GM23338 (cell line): ENCODE results near the gene RCOR3. TPM values are rescaled to one million over a fixed set of nuclear protein-coding genes. Genes with fewer than 3 reads are reported as not detected.
"Not testable (repeated sequence)": the region's sequence is repeated elsewhere in the genome, so short reads cannot be mapped to it uniquely, and the experiment has no call there.

Experiments
- ATAC-seq: fragments of 200-7000 bp; cut with Tn5 transposase; 3 replicates; pipeline ENCODE4 v1.9.1; 2020
- DNase-seq: peaks from one replicate; pipeline ENCODE4 v3.0.0-alpha.2; 2015; ENCODE audit warnings: low spot score
- H2AFZ ChIP-seq: fragments of 200-600 bp; sonication (generic); 2 replicates; pipeline ENCODE4 v1.8.0; 2016; ENCODE audit warnings: antibody characterized with exemption, mild to moderate bottlenecking, moderate library complexity
- H3F3A ChIP-seq: fragments of 200-600 bp; sonication (generic); replicated peaks from 2 replicates; pipeline ENCODE4 v1.8.0; 2017; ENCODE audit warnings: antibody characterized with exemption, mixed run types, low read depth
- H3K27ac ChIP-seq: fragments of 200-600 bp; sonication (generic); 2 replicates; pipeline ENCODE4 v1.6.1; 2016; ENCODE audit warnings: low read depth
- H3K27me3 ChIP-seq: fragments of 200-600 bp; sonication (generic); 2 replicates; pipeline ENCODE4 v1.8.0; 2016; ENCODE audit warnings: mild to moderate bottlenecking, mixed run types, moderate library complexity; ENCODE audit not compliant: insufficient read depth
- H3K36me3 ChIP-seq: fragments of 200-600 bp; sonication (generic); 2 replicates; pipeline ENCODE4 v1.8.0; 2016; ENCODE audit warnings: mild to moderate bottlenecking; ENCODE audit not compliant: insufficient read depth
- H3K4me1 ChIP-seq: fragments of 200-600 bp; sonication (generic); 2 replicates; pipeline ENCODE4 v1.8.0; 2016; ENCODE audit warnings: mild to moderate bottlenecking, moderate library complexity; ENCODE audit not compliant: insufficient read depth
- H3K4me2 ChIP-seq: fragments of 200-600 bp; sonication (generic); 2 replicates; pipeline ENCODE4 v1.7.1; 2017; ENCODE audit warnings: mixed run types
- H3K4me3 ChIP-seq: fragments of 200-600 bp; sonication (generic); 2 replicates; pipeline ENCODE4 v1.6.1; 2016; ENCODE audit warnings: mixed run types
- H3K79me2 ChIP-seq: fragments of 200-600 bp; sonication (generic); replicated peaks from 2 replicates; pipeline ENCODE4 v1.8.0; 2017; ENCODE audit warnings: mild to moderate bottlenecking; ENCODE audit not compliant: insufficient read depth
- H3K9me2 ChIP-seq: fragments of 200-600 bp; sonication (generic); 2 replicates; pipeline ENCODE4 v1.8.0; 2017; ENCODE audit not compliant: insufficient read depth
- H4K20me1 ChIP-seq: fragments of 200-600 bp; sonication (generic); replicated peaks from 2 replicates; pipeline ENCODE4 v1.8.0; 2017; ENCODE audit warnings: mild to moderate bottlenecking; ENCODE audit not compliant: insufficient read depth
- H3K27ac Mint-ChIP-seq: 2 replicates; pipeline ENCODE4 v1.8.0; 2020; ENCODE audit warnings: inconsistent platforms, mild to moderate bottlenecking, moderate library complexity, mixed read lengths
- H3K27me3 Mint-ChIP-seq: 3 replicates; pipeline ENCODE4 v1.8.0; 2022; ENCODE audit warnings: low read depth, mild to moderate bottlenecking, moderate library complexity, mixed read lengths, inconsistent platforms; ENCODE audit not compliant: insufficient read depth, poor library complexity
- H3K36me3 Mint-ChIP-seq: 3 replicates; pipeline ENCODE4 v1.8.0; 2021; ENCODE audit warnings: low read depth, mild to moderate bottlenecking, inconsistent platforms, moderate library complexity, mixed read lengths
- H3K4me1 Mint-ChIP-seq: 3 replicates; pipeline ENCODE4 v1.8.0; 2020; ENCODE audit warnings: mild to moderate bottlenecking, inconsistent platforms, mixed read lengths
- H3K4me3 Mint-ChIP-seq: 3 replicates; pipeline ENCODE4 v1.8.0; 2021; ENCODE audit warnings: moderate library complexity, mild to moderate bottlenecking, inconsistent platforms, mixed read lengths
- H3K9me3 Mint-ChIP-seq: 3 replicates; pipeline ENCODE4 v1.8.0; 2020; ENCODE audit warnings: moderate library complexity, mild to moderate bottlenecking, inconsistent platforms, mixed read lengths
- ETS1 ChIP-seq: IDR thresholded peaks from 2 replicates; pipeline ENCODE4 v1.6.1; 2016; ENCODE audit warnings: antibody characterized with exemption
- EZH2 ChIP-seq: fragments of 200-600 bp; sonication (generic); IDR thresholded peaks from one replicate; pipeline ENCODE4 v1.8.0; 2017; ENCODE audit warnings: antibody characterized with exemption, mild to moderate bottlenecking, low read depth; ENCODE audit not compliant: unreplicated experiment
- JUNB ChIP-seq: IDR thresholded peaks from one replicate; pipeline ENCODE4 v1.6.1; 2016; ENCODE audit warnings: antibody characterized with exemption; ENCODE audit not compliant: unreplicated experiment
- ZNF114 ChIP-seq: fragments of 250-450 bp; sonication (Bioruptor Pico); IDR thresholded peaks from 2 replicates; pipeline ENCODE4 v1.5.0; 2020; ENCODE audit warnings: mild to moderate bottlenecking, moderate library complexity
- ZNF462 ChIP-seq: fragments of 250-450 bp; sonication (Bioruptor Pico); IDR thresholded peaks from 2 replicates; pipeline ENCODE4 v1.5.0; 2020; ENCODE audit warnings: mild to moderate bottlenecking, moderate library complexity
- polyA plus RNA-seq: library from polyadenylated mRNA; unstranded; fragments of >200 nt; fragmentation: Nextera tagmentation; extraction: Ambion mirVana; gene quantifications from 2 replicates; pipeline ENCODE4 v1.2.1, GENCODE V29; 2016
- total RNA-seq: library from RNA; depleted of rRNA; stranded (reverse); fragments of >200 nt; shearing (Covaris generic); gene quantifications from 2 replicates; pipeline ENCODE4 v1.2.3, GENCODE V29; 2014
- TF ChIP-seq, protein P1 (sequence below): IDR thresholded peaks from one replicate; pipeline ENCODE4 v1.6.1; 2018; ENCODE audit warnings: antibody characterized with exemption; ENCODE audit not compliant: unreplicated experiment

Gene RCOR3
- total and polyA plus RNA-seq, 2 experiments from 2014 or later, result 19.4 to 26.2 TPM

- no peak for TF ChIP-seq ZNF462
- TF ChIP-seq JUNB, result no peak
- TF ChIP-seq, protein P1, sequence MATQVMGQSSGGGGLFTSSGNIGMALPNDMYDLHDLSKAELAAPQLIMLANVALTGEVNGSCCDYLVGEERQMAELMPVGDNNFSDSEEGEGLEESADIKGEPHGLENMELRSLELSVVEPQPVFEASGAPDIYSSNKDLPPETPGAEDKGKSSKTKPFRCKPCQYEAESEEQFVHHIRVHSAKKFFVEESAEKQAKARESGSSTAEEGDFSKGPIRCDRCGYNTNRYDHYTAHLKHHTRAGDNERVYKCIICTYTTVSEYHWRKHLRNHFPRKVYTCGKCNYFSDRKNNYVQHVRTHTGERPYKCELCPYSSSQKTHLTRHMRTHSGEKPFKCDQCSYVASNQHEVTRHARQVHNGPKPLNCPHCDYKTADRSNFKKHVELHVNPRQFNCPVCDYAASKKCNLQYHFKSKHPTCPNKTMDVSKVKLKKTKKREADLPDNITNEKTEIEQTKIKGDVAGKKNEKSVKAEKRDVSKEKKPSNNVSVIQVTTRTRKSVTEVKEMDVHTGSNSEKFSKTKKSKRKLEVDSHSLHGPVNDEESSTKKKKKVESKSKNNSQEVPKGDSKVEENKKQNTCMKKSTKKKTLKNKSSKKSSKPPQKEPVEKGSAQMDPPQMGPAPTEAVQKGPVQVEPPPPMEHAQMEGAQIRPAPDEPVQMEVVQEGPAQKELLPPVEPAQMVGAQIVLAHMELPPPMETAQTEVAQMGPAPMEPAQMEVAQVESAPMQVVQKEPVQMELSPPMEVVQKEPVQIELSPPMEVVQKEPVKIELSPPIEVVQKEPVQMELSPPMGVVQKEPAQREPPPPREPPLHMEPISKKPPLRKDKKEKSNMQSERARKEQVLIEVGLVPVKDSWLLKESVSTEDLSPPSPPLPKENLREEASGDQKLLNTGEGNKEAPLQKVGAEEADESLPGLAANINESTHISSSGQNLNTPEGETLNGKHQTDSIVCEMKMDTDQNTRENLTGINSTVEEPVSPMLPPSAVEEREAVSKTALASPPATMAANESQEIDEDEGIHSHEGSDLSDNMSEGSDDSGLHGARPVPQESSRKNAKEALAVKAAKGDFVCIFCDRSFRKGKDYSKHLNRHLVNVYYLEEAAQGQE, result no peak
- no peak for TF ChIP-seq ZNF114 (CRISPR knock-in tag)
- no peak for TF ChIP-seq EZH2
- no peak for TF ChIP-seq ETS1
These were observed 21.6 kb upstream of the RCOR3 start (continued) for GRCh38 chr1:211237579-211237978.

GRCh38 chr1:211240567-211240966 lies 18.6 kb upstream of the RCOR3 start:
- not testable (repeated sequence) for H3K27ac Mint-ChIP-seq, H3K4me2 ChIP-seq, H3K4me3 Mint-ChIP-seq, H3K9me2 ChIP-seq, H3K4me1 ChIP-seq, H3K4me3 ChIP-seq, H2AFZ ChIP-seq, H3K9me3 Mint-ChIP-seq, H3K27me3 Mint-ChIP-seq, H4K20me1 ChIP-seq, H3K79me2 ChIP-seq, H3K27me3 ChIP-seq, H3K36me3 Mint-ChIP-seq, DNase-seq, ATAC-seq, H3F3A ChIP-seq, H3K36me3 ChIP-seq, H3K4me1 Mint-ChIP-seq, H3K27ac ChIP-seq
